Ishikawa (cell line): ENCODE measurements around the gene ZBTB16.

Source experiments
- CEBPB ChIP-seq: IDR thresholded peaks from 2 replicates; pipeline ENCODE4 v1.6.1; 2012
- EGR1 ChIP-seq: IDR thresholded peaks from 2 replicates; pipeline ENCODE4 v1.6.1; 2012
- RAD21 ChIP-seq: IDR thresholded peaks from 2 replicates; pipeline ENCODE4 v1.6.1; 2012; ENCODE audit warnings: low read depth
- TF ChIP-seq, protein P1 (sequence below): IDR thresholded peaks from 2 replicates; pipeline ENCODE4 v1.6.1; 2012; ENCODE audit warnings: low read depth, mild to moderate bottlenecking

DNA sequence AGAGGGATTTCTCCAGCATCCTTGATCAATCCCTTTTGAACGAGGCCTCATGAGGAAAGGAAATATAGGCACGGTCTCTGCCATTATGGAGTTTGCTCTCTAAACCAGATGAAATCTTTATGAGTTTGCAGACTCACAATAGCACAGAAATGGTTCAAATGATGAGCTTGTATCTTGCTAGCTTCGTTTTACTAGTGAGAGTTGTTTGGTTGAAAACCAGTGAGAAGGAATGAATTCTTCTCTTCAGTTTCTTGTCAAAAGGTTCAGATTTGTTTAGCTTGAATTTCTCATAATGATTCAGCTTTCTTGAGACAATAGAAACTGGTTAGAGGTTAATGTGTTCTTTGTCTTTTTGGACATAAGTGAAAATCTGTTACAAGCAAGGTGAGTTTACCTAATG, 92.7 kb downstream of the ZBTB16 start:
- TF ChIP-seq RAD21 (no peak), CEBPB (no peak), EGR1 (no peak)
- TF ChIP-seq, protein P1, sequence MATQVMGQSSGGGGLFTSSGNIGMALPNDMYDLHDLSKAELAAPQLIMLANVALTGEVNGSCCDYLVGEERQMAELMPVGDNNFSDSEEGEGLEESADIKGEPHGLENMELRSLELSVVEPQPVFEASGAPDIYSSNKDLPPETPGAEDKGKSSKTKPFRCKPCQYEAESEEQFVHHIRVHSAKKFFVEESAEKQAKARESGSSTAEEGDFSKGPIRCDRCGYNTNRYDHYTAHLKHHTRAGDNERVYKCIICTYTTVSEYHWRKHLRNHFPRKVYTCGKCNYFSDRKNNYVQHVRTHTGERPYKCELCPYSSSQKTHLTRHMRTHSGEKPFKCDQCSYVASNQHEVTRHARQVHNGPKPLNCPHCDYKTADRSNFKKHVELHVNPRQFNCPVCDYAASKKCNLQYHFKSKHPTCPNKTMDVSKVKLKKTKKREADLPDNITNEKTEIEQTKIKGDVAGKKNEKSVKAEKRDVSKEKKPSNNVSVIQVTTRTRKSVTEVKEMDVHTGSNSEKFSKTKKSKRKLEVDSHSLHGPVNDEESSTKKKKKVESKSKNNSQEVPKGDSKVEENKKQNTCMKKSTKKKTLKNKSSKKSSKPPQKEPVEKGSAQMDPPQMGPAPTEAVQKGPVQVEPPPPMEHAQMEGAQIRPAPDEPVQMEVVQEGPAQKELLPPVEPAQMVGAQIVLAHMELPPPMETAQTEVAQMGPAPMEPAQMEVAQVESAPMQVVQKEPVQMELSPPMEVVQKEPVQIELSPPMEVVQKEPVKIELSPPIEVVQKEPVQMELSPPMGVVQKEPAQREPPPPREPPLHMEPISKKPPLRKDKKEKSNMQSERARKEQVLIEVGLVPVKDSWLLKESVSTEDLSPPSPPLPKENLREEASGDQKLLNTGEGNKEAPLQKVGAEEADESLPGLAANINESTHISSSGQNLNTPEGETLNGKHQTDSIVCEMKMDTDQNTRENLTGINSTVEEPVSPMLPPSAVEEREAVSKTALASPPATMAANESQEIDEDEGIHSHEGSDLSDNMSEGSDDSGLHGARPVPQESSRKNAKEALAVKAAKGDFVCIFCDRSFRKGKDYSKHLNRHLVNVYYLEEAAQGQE, result no peak
